ENCODE data around the gene TCTN3.
A peak's percentile ranks its signal among the peaks of the same experiment; 100 is the strongest.
"Not testable (repeated sequence)": the region's sequence is repeated elsewhere in the genome, so short reads cannot be mapped to it uniquely, and the experiment has no call there.

TCTN3 gene, protein sequence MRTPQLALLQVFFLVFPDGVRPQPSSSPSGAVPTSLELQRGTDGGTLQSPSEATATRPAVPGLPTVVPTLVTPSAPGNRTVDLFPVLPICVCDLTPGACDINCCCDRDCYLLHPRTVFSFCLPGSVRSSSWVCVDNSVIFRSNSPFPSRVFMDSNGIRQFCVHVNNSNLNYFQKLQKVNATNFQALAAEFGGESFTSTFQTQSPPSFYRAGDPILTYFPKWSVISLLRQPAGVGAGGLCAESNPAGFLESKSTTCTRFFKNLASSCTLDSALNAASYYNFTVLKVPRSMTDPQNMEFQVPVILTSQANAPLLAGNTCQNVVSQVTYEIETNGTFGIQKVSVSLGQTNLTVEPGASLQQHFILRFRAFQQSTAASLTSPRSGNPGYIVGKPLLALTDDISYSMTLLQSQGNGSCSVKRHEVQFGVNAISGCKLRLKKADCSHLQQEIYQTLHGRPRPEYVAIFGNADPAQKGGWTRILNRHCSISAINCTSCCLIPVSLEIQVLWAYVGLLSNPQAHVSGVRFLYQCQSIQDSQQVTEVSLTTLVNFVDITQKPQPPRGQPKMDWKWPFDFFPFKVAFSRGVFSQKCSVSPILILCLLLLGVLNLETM

GRCh38 chr10:95693668-95694534 lies at the start of gene TCTN3:
Gene TCTN3 (minus strand): TSS chr10:95693927. CDS start chr10:95693899, 28 bp downstream.
- DNase-seq (ENCODE audit: low read depth): peak; percentile 99

DNA sequence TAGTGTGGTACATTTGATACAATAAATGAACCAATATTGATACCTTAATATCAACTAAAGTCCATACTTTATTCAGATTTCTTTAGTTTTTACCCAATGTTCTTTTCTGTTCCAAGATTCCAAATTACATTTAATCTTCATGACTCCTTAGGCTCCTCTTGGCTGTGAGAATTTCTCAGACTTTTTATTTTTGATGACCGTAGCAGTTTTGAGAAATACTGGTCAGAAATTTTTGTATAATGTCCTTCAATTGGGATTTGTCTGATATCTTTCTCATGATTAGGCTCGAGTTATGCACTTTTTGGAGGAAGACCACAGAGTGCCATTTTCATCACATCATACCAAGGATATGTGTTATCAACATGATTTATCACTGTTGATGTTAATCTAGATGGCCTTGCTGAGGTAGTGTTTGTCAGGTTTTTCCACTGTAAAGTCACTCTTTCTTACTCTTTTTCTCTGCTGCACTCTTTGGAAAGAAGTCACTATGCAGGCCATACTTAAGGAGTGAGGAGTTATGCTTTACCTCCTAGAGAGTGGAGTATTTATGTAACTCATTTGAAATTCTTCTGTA lies 49.3 kb upstream of the TCTN3 start:
- no peak for DNase-seq (ENCODE audit: low read depth)

DNA sequence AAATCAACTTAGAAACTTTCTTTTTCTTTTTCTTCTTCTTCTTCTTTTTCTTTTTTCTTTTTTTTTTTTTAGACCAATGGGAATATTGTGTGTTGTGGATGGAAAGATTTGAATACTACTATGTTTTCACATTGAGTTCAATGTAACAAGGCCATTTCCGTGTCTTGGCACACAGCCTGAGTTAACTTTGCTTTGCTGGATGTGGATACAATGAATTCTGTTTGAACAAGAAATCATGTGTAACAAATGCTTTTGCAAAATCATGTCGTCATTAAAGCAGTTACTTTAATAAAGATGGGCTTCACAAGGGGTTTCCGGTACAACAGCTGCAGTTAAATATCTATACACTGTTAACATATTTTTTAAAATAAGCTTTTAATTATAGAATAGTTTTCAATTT lies 48.8 kb upstream of the TCTN3 start:
- no peak for DNase-seq (ENCODE audit: low read depth)

- DNase-seq (ENCODE audit: low read depth): no peak
Observed at GRCh38 chr10:95741807-95742467, 48.2 kb upstream of the TCTN3 start.

- no peak for DNase-seq (ENCODE audit: low read depth)
Observed at GRCh38 chr10:95739056-95739455, 45.3 kb upstream of the TCTN3 start.

GRCh38 chr10:95732907-95733306 lies 39.2 kb upstream of the TCTN3 start:
- DNase-seq (ENCODE audit: low read depth): not testable (repeated sequence)

GRCh38 chr10:95730233-95730632 lies 36.5 kb upstream of the TCTN3 start:
- DNase-seq (ENCODE audit: low read depth): no peak

GRCh38 chr10:95729323-95730055 lies 35.8 kb upstream of the TCTN3 start:
- DNase-seq (ENCODE audit: low read depth): no peak

- DNase-seq (ENCODE audit: low read depth): no peak
Observed at GRCh38 chr10:95728526-95728925, 34.8 kb upstream of the TCTN3 start.

DNA sequence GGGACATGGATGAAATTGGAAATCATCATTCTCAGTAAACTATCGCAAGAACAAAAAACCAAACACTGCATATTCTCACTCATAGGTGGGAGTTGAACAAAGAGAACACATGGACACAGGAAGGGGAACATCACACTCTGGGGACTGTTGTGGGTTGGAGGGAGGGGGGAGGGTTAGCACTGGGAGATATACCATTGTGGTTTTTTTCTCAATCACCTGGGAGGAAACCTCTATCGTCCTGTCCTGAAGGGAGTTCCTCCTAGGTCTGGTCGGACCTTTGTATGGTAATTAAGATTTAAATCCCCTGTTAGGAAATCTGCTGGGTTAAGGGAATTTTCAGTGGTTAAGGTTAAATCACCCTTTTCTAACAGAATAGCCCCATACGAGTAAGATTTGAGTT lies 28.8 kb upstream of the TCTN3 start:
- not testable (repeated sequence) for DNase-seq (ENCODE audit: low read depth)

DNA sequence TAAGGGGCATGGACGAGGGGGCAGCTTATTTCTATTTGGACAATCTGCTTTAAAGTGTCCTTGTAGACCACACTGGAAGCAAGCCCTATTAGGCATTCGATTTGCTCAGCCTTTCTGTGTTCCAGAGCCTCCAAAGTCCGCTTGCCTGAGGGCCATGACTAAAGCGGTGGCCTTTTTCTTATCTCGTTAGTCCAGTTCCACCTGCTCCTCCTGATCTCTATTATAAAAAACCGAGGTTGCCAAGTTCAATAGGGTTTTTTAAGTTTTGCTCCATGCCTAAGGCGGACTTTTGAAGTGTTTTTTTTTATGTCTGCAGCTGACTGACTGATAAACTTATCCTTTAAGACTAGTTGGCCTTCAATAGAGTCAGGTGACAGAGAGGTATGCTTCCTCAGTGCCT lies 27.0 kb upstream of the TCTN3 start:
- not testable (repeated sequence) for DNase-seq (ENCODE audit: low read depth)

DNA sequence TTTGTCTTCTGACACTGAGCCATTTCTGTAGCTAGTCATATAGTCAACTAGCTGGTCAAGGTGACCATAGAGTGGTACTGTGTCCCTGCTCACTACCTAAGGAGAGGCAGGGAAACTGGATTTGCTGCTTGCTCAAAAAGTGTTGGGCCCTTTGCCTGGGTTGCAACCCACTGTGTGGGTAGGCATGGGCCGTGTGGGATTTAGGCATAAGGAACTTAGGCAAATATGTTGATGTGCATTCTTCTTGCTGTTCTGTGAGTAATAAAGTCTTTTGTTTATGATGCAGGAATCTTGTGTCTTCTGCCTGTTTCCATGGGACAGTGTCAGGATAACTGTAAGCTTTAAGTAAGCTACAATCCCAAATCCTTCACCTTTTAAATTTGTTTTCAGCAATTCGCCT lies 23.1 kb upstream of the TCTN3 start:
- DNase-seq (ENCODE audit: low read depth): no peak

- no peak for DNase-seq (ENCODE audit: low read depth)
Observed at GRCh38 chr10:95716466-95716865, 22.7 kb upstream of the TCTN3 start.

- DNase-seq (ENCODE audit: low read depth): no peak
Observed at GRCh38 chr10:95711492-95711891, 17.8 kb upstream of the TCTN3 start.

DNA sequence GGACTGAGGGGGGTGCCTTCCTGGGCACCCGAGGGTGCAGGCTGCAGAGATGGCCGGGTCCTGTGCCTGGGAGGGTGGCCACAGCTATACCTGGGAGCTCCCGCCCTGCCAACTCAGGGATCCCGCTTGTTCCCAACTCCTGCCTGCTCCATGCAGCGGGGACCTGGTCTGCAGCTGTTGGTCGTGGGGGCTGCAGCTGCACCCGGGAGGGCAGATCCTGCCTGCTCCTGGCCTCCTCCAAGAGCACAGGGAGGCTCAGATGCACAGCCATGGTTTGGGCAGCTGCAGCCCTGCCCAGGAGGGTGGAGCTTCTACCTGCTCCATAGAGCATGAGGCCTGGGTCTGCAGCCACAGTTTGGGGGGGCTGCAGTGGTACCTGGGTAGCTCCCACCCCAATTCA lies 13.3 kb upstream of the TCTN3 start:
- DNase-seq (ENCODE audit: low read depth): no peak

GRCh38 chr10:95706573-95706972 lies 12.8 kb upstream of the TCTN3 start:
- DNase-seq (ENCODE audit: low read depth): no peak

- no peak for DNase-seq (ENCODE audit: low read depth)
Observed at GRCh38 chr10:95698415-95698814, 4.7 kb upstream of the TCTN3 start.

DNA sequence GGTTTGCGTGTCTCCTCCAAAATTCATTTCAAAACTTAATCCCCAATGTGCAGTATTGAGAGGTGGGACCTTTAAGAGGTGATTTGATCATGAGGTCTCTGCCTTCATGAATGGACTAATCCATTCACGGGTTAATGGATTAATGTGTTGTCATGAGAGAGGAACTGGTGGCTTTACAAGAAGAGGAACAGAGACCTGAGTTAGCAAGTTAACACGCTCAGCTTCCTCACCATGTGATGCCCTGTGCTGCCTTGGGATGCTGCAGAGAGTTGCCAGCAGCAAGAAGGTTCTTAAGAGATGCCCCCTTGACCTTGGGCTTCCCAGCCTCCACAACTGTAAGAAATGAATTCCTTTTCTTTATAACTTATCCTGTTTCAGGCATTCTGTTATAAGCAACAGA lies 3.7 kb upstream of the TCTN3 start:
- DNase-seq (ENCODE audit: low read depth): no peak

DNA sequence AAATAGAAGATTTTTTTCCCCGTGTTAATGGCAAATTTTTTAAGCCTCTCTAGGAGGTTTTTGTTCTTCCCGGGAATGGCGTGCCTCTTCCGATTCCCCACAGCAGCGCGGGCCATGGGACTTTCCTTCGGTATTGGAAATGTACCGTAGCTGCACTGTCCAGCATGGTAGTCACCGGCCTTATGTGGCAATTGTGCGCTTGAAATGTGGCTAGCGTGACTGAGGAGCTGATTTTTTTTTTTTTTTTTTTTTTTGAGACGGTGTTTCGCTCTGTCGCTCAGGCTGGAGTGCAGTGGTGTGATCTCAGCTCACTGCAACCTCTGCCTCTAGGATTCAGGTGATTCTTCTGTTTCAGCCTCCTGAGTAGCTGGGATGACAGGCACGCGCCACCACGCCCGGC lies 938 bp upstream of the TCTN3 start:
- DNase-seq (ENCODE audit: low read depth): no peak

GRCh38 chr10:95693071-95693667 lies 558 bp downstream of the TCTN3 start:
- no peak for DNase-seq (ENCODE audit: low read depth)

DNA sequence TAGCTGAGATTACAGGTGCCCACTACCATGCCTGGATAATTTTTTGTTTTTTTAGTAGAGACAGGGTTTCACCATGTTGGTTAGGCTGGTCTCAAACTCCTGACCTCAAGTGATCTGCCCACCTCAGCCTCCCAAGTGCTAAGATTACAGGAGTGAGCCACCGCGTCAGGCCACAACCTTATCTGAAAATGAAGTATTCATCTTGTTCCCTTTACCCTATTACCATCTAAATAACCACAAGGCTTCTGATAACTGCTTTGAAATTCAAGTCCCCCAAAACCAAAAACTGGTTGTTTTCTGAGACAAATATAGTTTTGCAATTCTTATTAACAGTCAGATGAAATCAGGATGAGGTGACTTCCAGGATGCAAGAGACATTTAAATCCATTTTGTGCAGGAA lies 2.4 kb downstream of the TCTN3 start:
- no peak for DNase-seq (ENCODE audit: low read depth)

Data from GM04504 (cell line).